Measurements from ENCODE around the gene NPAS2. TPM values are rescaled to one million over a fixed set of nuclear protein-coding genes. Genes with fewer than 3 reads are reported as not detected.

NPAS2 gene
- total RNA-seq, 1 experiment from 2014 or later: not detected

GRCh38 chr2:100963026-100963375 is 143.1 kb downstream of the NPAS2 start:
- no peaks in the 10 kb centered on the region for H3K4me1 ChIP-seq (ENCODE audit: low read length)
- DNase-seq: no peak
- no peaks in the 10 kb centered on the region for H3K79me2 ChIP-seq (ENCODE audit: low read length)
- H3K27me3 ChIP-seq (ENCODE audit: low read length): no peaks in the 10 kb centered on the region
- no peaks in the 10 kb centered on the region for H3K9me2 ChIP-seq (replicated peaks; ENCODE audit: insufficient read depth, low read length)
- no peaks in the 10 kb centered on the region for H3K36me3 ChIP-seq (ENCODE audit: insufficient read depth, low read length)
- no peak overlapping the region for H3K4me2 ChIP-seq (ENCODE audit: low read depth, low read length, poor library complexity, severe bottlenecking)
- no peaks in the 10 kb centered on the region for H3K9me3 ChIP-seq (ENCODE audit: low read length)
- H4K20me1 ChIP-seq (ENCODE audit: insufficient read depth, low read depth, low read length): no peaks in the 10 kb centered on the region
- no peak overlapping the region for H2AFZ ChIP-seq (ENCODE audit: low read length)
- no peak overlapping the region for H3K27ac ChIP-seq (ENCODE audit: low read length)
- no peak overlapping the region for H3K9ac ChIP-seq (ENCODE audit: low read length)
- H3K4me3 ChIP-seq (ENCODE audit: low read length): no peak overlapping the region

GRCh38 chr2:100964222-100964621 is 144.3 kb downstream of the NPAS2 start:
- Histone ChIP-seq H3K79me2 (ENCODE audit: low read length) (no peaks in the 10 kb centered on the region), H3K27ac (ENCODE audit: low read length) (no peak overlapping the region), H4K20me1 (ENCODE audit: insufficient read depth, low read depth, low read length) (no peaks in the 10 kb centered on the region), H2AFZ (ENCODE audit: low read length) (no peak overlapping the region), H3K4me2 (ENCODE audit: low read depth, low read length, poor library complexity, severe bottlenecking) (no peak overlapping the region), H3K4me1 (ENCODE audit: low read length) (no peaks in the 10 kb centered on the region), H3K9me3 (ENCODE audit: low read length) (no peaks in the 10 kb centered on the region), H3K36me3 (ENCODE audit: insufficient read depth, low read length) (no peaks in the 10 kb centered on the region), H3K27me3 (ENCODE audit: low read length) (no peaks in the 10 kb centered on the region), H3K4me3 (ENCODE audit: low read length) (no peak overlapping the region), H3K9me2 (replicated peaks; ENCODE audit: insufficient read depth, low read length) (no peaks in the 10 kb centered on the region), H3K9ac (ENCODE audit: low read length) (no peak overlapping the region)
- no peak for DNase-seq

GRCh38 chr2:100964681-100965169 is 144.8 kb downstream of the NPAS2 start:
- Histone ChIP-seq H3K9me3 (ENCODE audit: low read length) (no peaks in the 10 kb centered on the region), H4K20me1 (ENCODE audit: insufficient read depth, low read depth, low read length) (no peaks in the 10 kb centered on the region), H3K4me1 (ENCODE audit: low read length) (no peaks in the 10 kb centered on the region), H3K4me2 (ENCODE audit: low read depth, low read length, poor library complexity, severe bottlenecking) (no peak overlapping the region), H3K9me2 (replicated peaks; ENCODE audit: insufficient read depth, low read length) (no peaks in the 10 kb centered on the region), H3K36me3 (ENCODE audit: insufficient read depth, low read length) (no peaks in the 10 kb centered on the region), H2AFZ (ENCODE audit: low read length) (no peak overlapping the region), H3K79me2 (ENCODE audit: low read length) (no peaks in the 10 kb centered on the region), H3K9ac (ENCODE audit: low read length) (no peak overlapping the region), H3K27ac (ENCODE audit: low read length) (no peak overlapping the region), H3K27me3 (ENCODE audit: low read length) (no peaks in the 10 kb centered on the region), H3K4me3 (ENCODE audit: low read length) (no peak overlapping the region)
- no peak for DNase-seq

- Histone ChIP-seq H3K27me3 (ENCODE audit: low read length) (no peaks in the 10 kb centered on the region), H3K9me3 (ENCODE audit: low read length) (no peaks in the 10 kb centered on the region), H4K20me1 (ENCODE audit: insufficient read depth, low read depth, low read length) (no peaks in the 10 kb centered on the region), H3K4me1 (ENCODE audit: low read length) (no peaks in the 10 kb centered on the region), H3K79me2 (ENCODE audit: low read length) (no peaks in the 10 kb centered on the region), H2AFZ (ENCODE audit: low read length) (no peak overlapping the region), H3K9me2 (replicated peaks; ENCODE audit: insufficient read depth, low read length) (no peaks in the 10 kb centered on the region), H3K4me2 (ENCODE audit: low read depth, low read length, poor library complexity, severe bottlenecking) (no peak overlapping the region), H3K9ac (ENCODE audit: low read length) (no peak overlapping the region), H3K36me3 (ENCODE audit: insufficient read depth, low read length) (no peaks in the 10 kb centered on the region), H3K27ac (ENCODE audit: low read length) (no peak overlapping the region), H3K4me3 (ENCODE audit: low read length) (no peak overlapping the region)
- no peak for DNase-seq
Measured at GRCh38 chr2:100965596-100965995, 145.7 kb downstream of the NPAS2 start.

GRCh38 chr2:100967716-100968115 is 147.8 kb downstream of the NPAS2 start:
- H3K79me2 ChIP-seq (ENCODE audit: low read length): no peaks in the 10 kb centered on the region
- no peaks in the 10 kb centered on the region for H3K4me1 ChIP-seq (ENCODE audit: low read length)
- no peaks in the 10 kb centered on the region for H3K9me3 ChIP-seq (ENCODE audit: low read length)
- no peak overlapping the region for H3K4me3 ChIP-seq (ENCODE audit: low read length)
- no peak overlapping the region for H3K27ac ChIP-seq (ENCODE audit: low read length)
- no peaks in the 10 kb centered on the region for H3K9me2 ChIP-seq (replicated peaks; ENCODE audit: insufficient read depth, low read length)
- no peaks in the 10 kb centered on the region for H3K36me3 ChIP-seq (ENCODE audit: insufficient read depth, low read length)
- no peak overlapping the region for H3K4me2 ChIP-seq (ENCODE audit: low read depth, low read length, poor library complexity, severe bottlenecking)
- no peak for DNase-seq
- no peak overlapping the region for H3K9ac ChIP-seq (ENCODE audit: low read length)
- H3K27me3 ChIP-seq (ENCODE audit: low read length): no peaks in the 10 kb centered on the region
- H2AFZ ChIP-seq (ENCODE audit: low read length): no peak overlapping the region
- H4K20me1 ChIP-seq (ENCODE audit: insufficient read depth, low read depth, low read length): no peaks in the 10 kb centered on the region

- no peaks in the 10 kb centered on the region for H3K79me2 ChIP-seq (ENCODE audit: low read length)
- DNase-seq: no peak
Measured at GRCh38 chr2:100968146-100969145, 148.5 kb downstream of the NPAS2 start.

GRCh38 chr2:100969998-100970397 is 150.1 kb downstream of the NPAS2 start:
- no peaks in the 10 kb centered on the region for H3K79me2 ChIP-seq (ENCODE audit: low read length)
- H3K27ac ChIP-seq (ENCODE audit: low read length): no peak overlapping the region
- H3K27me3 ChIP-seq (ENCODE audit: low read length): no peaks in the 10 kb centered on the region
- no peak overlapping the region for H3K4me3 ChIP-seq (ENCODE audit: low read length)
- no peak overlapping the region for H3K4me2 ChIP-seq (ENCODE audit: low read depth, low read length, poor library complexity, severe bottlenecking)
- no peak overlapping the region for H3K9ac ChIP-seq (ENCODE audit: low read length)
- no peaks in the 10 kb centered on the region for H3K9me3 ChIP-seq (ENCODE audit: low read length)
- no peaks in the 10 kb centered on the region for H3K36me3 ChIP-seq (ENCODE audit: insufficient read depth, low read length)
- H4K20me1 ChIP-seq (ENCODE audit: insufficient read depth, low read depth, low read length): no peaks in the 10 kb centered on the region
- no peak for DNase-seq
- H3K4me1 ChIP-seq (ENCODE audit: low read length): no peaks in the 10 kb centered on the region
- no peaks in the 10 kb centered on the region for H3K9me2 ChIP-seq (replicated peaks; ENCODE audit: insufficient read depth, low read length)
- no peak overlapping the region for H2AFZ ChIP-seq (ENCODE audit: low read length)

More at GRCh38 chr2:100968146-100969145, 148.5 kb downstream of the NPAS2 start:
- Histone ChIP-seq H3K4me3 (ENCODE audit: low read length) (no peak overlapping the region), H3K9me3 (ENCODE audit: low read length) (no peaks in the 10 kb centered on the region), H3K4me2 (ENCODE audit: low read depth, low read length, poor library complexity, severe bottlenecking) (no peak overlapping the region), H4K20me1 (ENCODE audit: insufficient read depth, low read depth, low read length) (no peaks in the 10 kb centered on the region), H3K4me1 (ENCODE audit: low read length) (no peaks in the 10 kb centered on the region), H3K9ac (ENCODE audit: low read length) (no peak overlapping the region), H3K27me3 (ENCODE audit: low read length) (no peaks in the 10 kb centered on the region), H3K9me2 (replicated peaks; ENCODE audit: insufficient read depth, low read length) (no peaks in the 10 kb centered on the region), H3K27ac (ENCODE audit: low read length) (no peak overlapping the region), H3K36me3 (ENCODE audit: insufficient read depth, low read length) (no peaks in the 10 kb centered on the region), H2AFZ (ENCODE audit: low read length) (no peak overlapping the region)

GRCh38 chr2:100971221-100971620 is 151.3 kb downstream of the NPAS2 start:
- no peak overlapping the region for H3K4me2 ChIP-seq (ENCODE audit: low read depth, low read length, poor library complexity, severe bottlenecking)
- H3K36me3 ChIP-seq (ENCODE audit: insufficient read depth, low read length): no peaks in the 10 kb centered on the region
- no peak for DNase-seq
- H3K27ac ChIP-seq (ENCODE audit: low read length): no peak overlapping the region
- H3K9me3 ChIP-seq (ENCODE audit: low read length): no peaks in the 10 kb centered on the region
- H4K20me1 ChIP-seq (ENCODE audit: insufficient read depth, low read depth, low read length): no peaks in the 10 kb centered on the region
- H3K79me2 ChIP-seq (ENCODE audit: low read length): no peaks in the 10 kb centered on the region
- H3K9me2 ChIP-seq (replicated peaks; ENCODE audit: insufficient read depth, low read length): no peaks in the 10 kb centered on the region
- H2AFZ ChIP-seq (ENCODE audit: low read length): no peak overlapping the region
- no peak overlapping the region for H3K9ac ChIP-seq (ENCODE audit: low read length)
- no peaks in the 10 kb centered on the region for H3K27me3 ChIP-seq (ENCODE audit: low read length)
- H3K4me1 ChIP-seq (ENCODE audit: low read length): no peaks in the 10 kb centered on the region
- H3K4me3 ChIP-seq (ENCODE audit: low read length): no peak overlapping the region
